A549 treated with AZD9567 at 1 μM for 4 hours (cell line): ENCODE data around the gene CCDC127. TPM values are rescaled to one million over a fixed set of nuclear protein-coding genes. Genes with fewer than 3 reads are reported as not detected.

Experiments used
- total RNA-seq: library from RNA; stranded (reverse); fragments of 200-300 nt; extraction: Qiagen RNA extraction; gene quantifications from 5 replicates; pipeline ENCODE4 v1.2.3, GENCODE V29; 2022; ENCODE audit not compliant: insufficient read depth

CCDC127 gene
- 4.6 to 6.7 TPM (median 6.5 TPM) in 5 replicates for total RNA-seq

GRCh38 chr5:217494-218456, at the start of gene CCDC127, which contains the start of gene SDHA:
CCDC127 (minus strand) TSS chr5:218153; CDS start chr5:216849, 1,304 bp downstream.
SDHA (plus strand) TSS chr5:218320; CDS start chr5:218356, 36 bp downstream.

GRCh38 chr5:191036-191948, 26.7 kb downstream of the CCDC127 start, which contains the start of gene LRRC14B:
LRRC14B (plus strand) TSS chr5:191495; CDS start chr5:191539, 44 bp downstream.

Other genes with a start within 250 kb of the CCDC127 start
- 0.89 to 1.3 TPM (median 1.2 TPM) in 4 of 5 replicates, not detected in the other for gene PLEKHG4B, start 126.0 kb downstream of the CCDC127 start, total RNA-seq
- gene LRRC14B, start 26.7 kb downstream of the CCDC127 start, total RNA-seq: not detected in 5 replicates
- gene SDHA, start 167 bp upstream of the CCDC127 start, total RNA-seq: 122 to 131 TPM (median 127 TPM) in 5 replicates
- 168 to 199 TPM (median 195 TPM) in 5 replicates for gene PDCD6, start 53.5 kb upstream of the CCDC127 start, total RNA-seq
- 3.3 to 4.5 TPM (median 4.1 TPM) in 5 replicates for gene AHRR, start 103.6 kb upstream of the CCDC127 start, total RNA-seq
- 29.4 to 32.5 TPM (median 32.1 TPM) in 5 replicates for gene EXOC3, start 225.0 kb upstream of the CCDC127 start, total RNA-seq